Skin epidermis (tissue), 12 donors: ENCODE measurements around the gene TPRN.

Experiments
- H3K27ac ChIP-seq, 21 experiments: fragments of 200-600 bp; sonication (generic) in 11 of 21; one replicate each; pipeline ENCODE4 v1.5.0; 2020; ENCODE audit warnings: mild to moderate bottlenecking in 3 of 21, inconsistent platforms in 2 of 21, moderate library complexity in 2 of 21
- H3K4me3 ChIP-seq, 7 experiments: fragments of 200-600 bp; sonication (generic) in 2 of 7; one replicate each; pipeline ENCODE4 v1.5.0; 2020; ENCODE audit warnings: inconsistent platforms in 2 of 7, mild to moderate bottlenecking in 2 of 7, moderate library complexity in 1 of 7

TPRN gene

GRCh38 chr9:137216188-137216965 is 15.8 kb upstream of the TPRN start:
- H3K4me3 ChIP-seq: peak overlapping the region in 1 of 7 experiments; percentile 39
- H3K27ac ChIP-seq: peak overlapping the region in 11 of 21 experiments; percentile 23 to 92 (median 83)

GRCh38 chr9:137215196-137215986 is 14.8 kb upstream of the TPRN start:
- peak overlapping the region in 1 of 21 experiments; percentile 10 for H3K27ac ChIP-seq

GRCh38 chr9:137214620-137215019 is 14.1 kb upstream of the TPRN start:
- Histone ChIP-seq H3K27ac (no peak overlapping the region), H3K4me3 (no peak overlapping the region)

More at GRCh38 chr9:137215196-137215986, 14.8 kb upstream of the TPRN start:
- no peak overlapping the region for H3K4me3 ChIP-seq

DNA sequence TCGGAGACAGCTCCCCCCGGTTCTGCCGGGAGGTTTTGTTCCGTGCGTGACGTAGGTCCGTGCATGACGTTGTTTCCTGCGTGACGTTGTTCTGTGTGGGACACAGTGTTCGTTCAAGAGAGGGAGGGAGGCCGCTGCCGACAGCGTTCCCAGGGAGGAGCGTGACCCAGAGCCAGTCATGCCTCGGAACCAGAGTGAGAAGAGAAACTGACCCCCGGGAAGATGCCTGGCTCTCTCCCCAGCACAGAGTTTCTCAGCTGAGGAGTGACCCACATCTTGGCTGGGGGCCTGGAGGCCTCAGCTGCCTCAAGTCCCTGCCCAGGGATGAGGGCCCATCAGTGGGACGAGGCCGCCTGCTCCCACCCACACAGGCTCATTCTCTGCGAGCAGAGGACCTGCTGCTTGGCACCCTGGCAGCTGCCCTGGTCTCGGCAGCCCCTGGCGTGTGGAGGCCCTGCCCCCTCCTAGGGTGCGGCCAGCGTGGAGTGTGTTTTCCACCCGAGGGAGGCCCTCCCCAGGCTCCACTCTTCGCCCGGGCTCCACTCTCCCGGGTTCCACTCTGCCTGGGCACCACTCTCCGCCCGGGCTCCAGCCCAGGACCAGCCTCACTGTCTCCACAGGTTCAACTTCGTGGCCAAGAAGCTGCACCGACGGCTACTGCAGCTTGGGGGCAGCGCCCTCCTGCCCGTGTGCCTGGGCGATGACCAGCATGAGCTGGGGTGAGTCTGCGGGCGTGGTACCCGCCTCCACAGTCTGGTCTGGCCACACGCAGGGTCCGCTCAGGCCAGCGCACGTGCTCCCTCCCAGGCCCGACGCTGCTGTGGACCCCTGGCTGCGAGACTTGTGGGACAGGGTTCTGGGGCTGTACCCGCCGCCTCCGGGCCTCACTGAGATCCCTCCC is 12.9 kb upstream of the TPRN start:
- no peak overlapping the region for H3K4me3 ChIP-seq
- H3K27ac ChIP-seq: no peak overlapping the region

DNA sequence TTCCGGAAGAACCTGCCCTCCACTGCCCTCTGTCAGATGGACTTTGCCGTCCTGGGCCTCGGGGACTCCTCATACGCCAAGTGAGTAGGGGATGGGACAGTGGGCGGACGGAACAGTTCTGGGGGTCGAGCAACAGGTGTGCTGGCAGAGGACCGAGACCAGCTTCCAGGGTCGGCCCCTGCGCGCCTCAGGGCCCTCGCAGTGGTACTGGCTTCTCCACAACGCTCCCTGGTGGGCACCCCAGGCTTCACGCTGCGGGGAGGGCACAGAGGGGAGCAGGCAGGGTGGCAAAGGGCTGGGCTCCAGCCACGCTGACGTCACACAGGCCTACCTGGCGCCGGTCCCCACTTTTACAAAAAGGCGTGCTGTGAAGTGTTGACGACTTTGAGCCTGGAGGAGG is 12.0 kb upstream of the TPRN start:
- no peak overlapping the region for H3K4me3 ChIP-seq
- H3K27ac ChIP-seq: no peak overlapping the region

- Histone ChIP-seq H3K4me3 (no peak overlapping the region), H3K27ac (no peak overlapping the region)
These were observed 11.0 kb upstream of the TPRN start for GRCh38 chr9:137211532-137211931.

- Histone ChIP-seq H3K4me3 (peak overlapping the region in 3 of 7 experiments; percentile 93 to 99 (median 99)), H3K27ac (peak overlapping the region in 1 of 21 experiments; percentile 87)
These were observed 6.1 kb upstream of the TPRN start for GRCh38 chr9:137206602-137207001.

DNA sequence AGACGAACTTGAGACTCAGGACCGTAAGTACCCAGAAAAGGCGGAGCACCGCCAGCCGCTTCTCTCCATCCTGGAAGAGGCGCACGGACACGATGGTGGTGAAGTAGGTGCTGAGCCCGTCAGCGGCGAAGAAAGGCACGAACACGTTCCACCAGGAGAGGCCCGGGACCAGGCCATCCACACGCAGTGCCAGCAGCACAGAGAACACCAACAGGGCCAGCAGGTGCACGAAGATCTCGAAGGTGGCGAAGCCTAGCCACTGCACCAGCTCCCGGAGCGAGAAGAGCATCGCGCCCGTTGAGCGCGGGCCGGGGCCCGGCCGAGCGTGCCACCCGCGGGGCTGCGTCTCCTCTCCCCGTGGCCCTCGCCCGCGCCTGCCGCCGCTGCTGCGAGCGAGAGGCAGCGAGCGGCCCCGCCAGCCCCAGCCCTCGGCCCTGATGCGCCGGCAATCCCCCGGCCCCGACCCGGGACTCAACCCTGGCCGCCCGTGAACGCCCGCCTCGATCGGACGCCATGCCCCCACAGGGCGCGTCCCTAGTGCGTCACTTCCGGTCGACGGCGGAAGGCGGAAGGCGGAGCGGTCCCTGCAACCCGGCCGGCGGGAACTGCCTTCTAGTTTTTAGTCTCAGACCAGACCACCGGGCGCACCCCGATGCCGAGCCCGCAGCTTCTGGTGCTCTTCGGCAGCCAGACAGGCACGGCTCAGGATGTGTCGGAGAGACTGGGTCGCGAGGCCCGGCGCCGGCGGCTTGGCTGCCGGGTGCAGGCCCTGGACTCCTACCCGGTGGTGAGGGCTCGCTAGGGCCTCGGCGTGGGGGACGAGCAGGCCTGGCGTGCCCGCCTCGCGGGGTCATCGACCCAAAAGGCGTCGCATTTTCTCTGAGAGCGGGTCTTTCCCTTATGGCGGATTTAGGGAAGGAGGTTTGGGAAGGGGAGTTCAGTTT is 4.9 kb upstream of the TPRN start, which contains the start of the genes NDOR1 and TMEM203:
NDOR1 (plus strand) TSS at position 575 of the 944 bp plus-strand sequence; CDS start at position 653, 78 bp downstream.
TMEM203 (minus strand) TSS at position 523 of the 944 bp plus-strand sequence; CDS start at position 289, 234 bp downstream.
- H3K27ac ChIP-seq: peak within 1 kb of the TSS; percentile 31 to 93 (median 86)
- peak within 1 kb of the TSS; percentile 68 to 99 (median 94) for H3K4me3 ChIP-seq

DNA sequence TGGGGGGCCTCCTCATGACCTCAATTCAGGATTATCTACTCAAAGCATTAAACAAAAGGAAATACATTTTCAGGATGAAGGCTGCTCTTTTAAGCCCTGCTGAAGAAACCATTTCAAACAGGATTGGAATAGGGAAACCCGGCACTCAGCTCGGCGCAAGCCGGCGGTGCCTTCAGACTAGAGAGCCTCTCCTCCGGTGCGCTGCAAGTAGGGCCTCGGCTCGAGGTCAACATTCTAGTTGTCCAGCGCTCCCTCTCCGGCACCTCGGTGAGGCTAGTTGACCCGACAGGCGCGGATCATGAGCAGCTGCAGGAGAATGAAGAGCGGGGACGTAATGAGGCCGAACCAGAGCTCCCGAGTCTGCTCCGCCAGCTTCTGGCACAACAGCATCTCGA is 4.2 kb upstream of the TPRN start:
- Histone ChIP-seq H3K4me3 (peak overlapping the region; percentile 68 to 99 (median 94)), H3K27ac (peak overlapping the region in 20 of 21 experiments; percentile 80 to 93 (median 86))

GRCh38 chr9:137202966-137203365 is 2.4 kb upstream of the TPRN start:
- no peak overlapping the region for H3K27ac ChIP-seq
- H3K4me3 ChIP-seq: no peak overlapping the region

- H3K4me3 ChIP-seq: peak overlapping the region; percentile 45 to 71 (median 58)
- peak overlapping the region in 20 of 21 experiments; percentile 61 to 97 (median 82) for H3K27ac ChIP-seq
These were observed 796 bp upstream of the TPRN start for GRCh38 chr9:137201205-137201868.

DNA sequence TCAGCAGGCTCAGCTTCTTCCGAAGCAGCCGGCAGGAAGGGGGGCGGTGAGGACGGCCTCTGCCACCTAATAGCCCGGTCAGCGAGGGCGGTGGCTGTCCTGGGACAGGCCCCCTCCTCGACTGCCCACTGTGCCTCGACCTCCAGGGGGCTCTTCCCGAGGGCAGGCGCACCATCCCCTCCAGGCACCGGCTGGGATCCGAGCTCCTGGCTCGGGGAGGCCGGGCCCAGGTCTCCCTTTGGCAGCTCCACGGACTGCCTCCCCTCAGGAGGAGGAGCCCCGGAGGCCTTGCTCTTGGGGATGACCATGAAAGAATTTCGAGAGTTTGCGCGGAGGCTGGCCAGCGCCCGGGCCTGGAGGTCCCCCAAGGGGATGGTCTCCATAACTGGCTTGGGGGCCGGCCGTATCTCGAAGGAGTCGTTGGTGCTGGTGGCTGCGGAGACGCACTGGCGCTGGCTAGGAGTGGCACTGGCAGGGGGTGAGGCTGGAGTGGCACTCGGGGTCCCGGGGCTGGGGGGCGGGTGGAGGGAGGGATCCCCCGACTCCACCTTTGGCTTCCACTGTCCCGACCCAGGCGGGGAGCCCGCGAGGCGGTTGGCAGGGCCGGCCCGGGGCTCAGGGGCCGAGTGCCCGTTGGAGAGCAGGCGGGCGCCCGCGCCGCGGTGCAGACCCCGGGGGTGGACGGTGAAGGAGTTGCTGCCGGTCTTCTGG is 975 bp downstream of the TPRN start:
- Histone ChIP-seq H3K4me3 (peak overlapping the region; percentile 9 to 71 (median 27)), H3K27ac (peak overlapping the region in 7 of 21 experiments; percentile 7 to 65 (median 39))

- H3K4me3 ChIP-seq: no peak overlapping the region
- peak overlapping the region in 5 of 21 experiments; percentile 11 to 51 (median 39) for H3K27ac ChIP-seq
These were observed 1.6 kb downstream of the TPRN start for GRCh38 chr9:137198902-137199283.

DNA sequence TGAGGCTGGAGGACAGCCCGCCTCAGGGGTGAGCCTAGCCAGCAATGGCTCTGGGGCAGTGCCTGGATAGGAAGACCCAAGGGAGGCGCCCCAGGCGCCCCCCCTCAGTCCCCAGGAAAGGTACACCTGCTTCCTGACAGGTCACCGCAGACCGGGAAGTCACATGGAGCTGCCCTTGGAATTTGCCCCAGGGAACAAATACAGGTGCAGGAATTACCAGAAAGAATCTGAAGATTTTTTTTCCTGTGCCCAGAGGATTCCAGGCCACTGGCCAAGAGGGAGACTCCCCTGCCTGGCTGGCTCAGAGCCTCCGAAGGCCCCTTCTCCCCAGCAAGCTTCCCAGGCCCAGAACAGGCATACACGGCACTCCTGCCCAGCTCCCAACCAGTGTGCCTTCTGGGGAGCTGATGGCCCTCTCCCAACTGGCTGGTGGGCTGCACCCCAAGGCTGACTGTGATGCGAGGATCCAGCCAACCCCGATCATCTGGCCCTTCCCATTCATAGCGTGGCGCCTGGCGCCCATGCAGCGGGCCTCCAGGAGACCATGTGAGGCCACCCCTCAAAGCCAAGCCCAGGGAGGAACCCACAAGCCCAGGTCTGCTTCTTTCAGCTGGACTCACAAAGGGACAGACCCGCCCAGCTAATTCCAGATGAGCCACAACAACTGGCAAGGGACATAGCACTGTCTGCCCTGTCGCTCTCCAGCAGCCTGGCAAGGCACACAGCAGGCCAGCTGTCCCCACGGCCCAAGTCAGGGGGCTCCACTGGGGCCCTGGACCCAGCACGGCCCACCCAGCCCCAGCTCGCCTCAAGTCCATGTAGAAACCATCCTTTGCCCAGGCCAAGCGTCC is 2.3 kb downstream of the TPRN start:
- Histone ChIP-seq H3K27ac (peak overlapping the region in 1 of 21 experiments; percentile 17), H3K4me3 (no peak overlapping the region)

- H3K27ac ChIP-seq: peak overlapping the region in 9 of 21 experiments; percentile 1 to 72 (median 50)
These were observed 4.9 kb downstream of the TPRN start for GRCh38 chr9:137195525-137196220.

More at GRCh38 chr9:137195525-137196220, 4.9 kb downstream of the TPRN start:
- peak overlapping the region in 1 of 7 experiments; percentile 16 for H3K4me3 ChIP-seq
